Left ventricle myocardium inferior (tissue), 1 donor: ENCODE results near the gene PPP1R13B. TPM values are rescaled to one million over a fixed set of nuclear protein-coding genes. Genes with fewer than 3 reads are reported as not detected.
"Not testable (repeated sequence)": the region's sequence is repeated elsewhere in the genome, so short reads cannot be mapped to it uniquely, and the experiment has no call there.

Source experiments
- DNase-seq: peaks from one replicate; pipeline ENCODE4 v3.0.0-alpha.2; 2020
- H3K27ac ChIP-seq: fragments of 200-600 bp; replicated peaks from 2 replicates; pipeline ENCODE4 v1.8.0; 2021
- H3K27me3 ChIP-seq: fragments of 200-600 bp; 2 replicates; pipeline ENCODE4 v1.8.0; 2021; ENCODE audit warnings: low read depth
- H3K36me3 ChIP-seq: fragments of 200-600 bp; 2 replicates; pipeline ENCODE4 v1.8.0; 2021
- H3K4me1 ChIP-seq: fragments of 200-600 bp; 2 replicates; pipeline ENCODE4 v1.8.0; 2021
- H3K4me3 ChIP-seq: fragments of 200-600 bp; 2 replicates; pipeline ENCODE4 v1.8.0; 2021; ENCODE audit warnings: mild to moderate bottlenecking, moderate library complexity
- H3K9me3 ChIP-seq: fragments of 200-600 bp; replicated peaks from 2 replicates; pipeline ENCODE4 v1.8.0; 2021
- CTCF ChIP-seq: fragments of 200-600 bp; IDR thresholded peaks from 2 replicates; pipeline ENCODE4 v1.8.0; 2021; ENCODE audit warnings: antibody characterized with exemption, mild to moderate bottlenecking, borderline replicate concordance
- intact Hi-C: fragments of 100-400 bp; cut with micrococcal nuclease; formaldehyde crosslinking; loops from one replicate; pipeline ENCODE4 v1.11.0; 2022
- total RNA-seq: library from RNA; stranded (reverse); fragmentation: NEBNext Ultra II Directional; extraction: Animal tissue kit (Norgen Biotek cat#: 25700); gene quantifications from one replicate; pipeline ENCODE4 v1.2.1, GENCODE V29; 2021
- donor health status: DM: no; HTN: yes; CAD: no; lungs with severe emphysema.

Gene PPP1R13B
- total RNA-seq, 1 donor from 2014 or later, result 104 TPM

- TF ChIP-seq CTCF, result no peak
- H3K9me3 ChIP-seq, result no peaks in the 10 kb centered on the region
- peaks cover 32% of the 10 kb centered on the region for H3K4me1 ChIP-seq
- no peaks in the 10 kb centered on the region for H3K36me3 ChIP-seq
- no peak for DNase-seq
- H3K27ac ChIP-seq, result peak overlapping the region; percentile 47
- intact Hi-C loops, result no loop called here
- no peaks in the 10 kb centered on the region for H3K27me3 ChIP-seq
- H3K4me3 ChIP-seq, result no peak overlapping the region
These were observed 44.4 kb upstream of the PPP1R13B start for GRCh38 chr14:103891667-103892215.

- Histone ChIP-seq H3K36me3 (no peaks in the 10 kb centered on the region), H3K4me1 (peaks cover 32% of the 10 kb centered on the region), H3K27ac (peak overlapping the region; percentile 47), H3K27me3 (no peaks in the 10 kb centered on the region), H3K4me3 (no peak overlapping the region), H3K9me3 (no peaks in the 10 kb centered on the region)
- no peak for TF ChIP-seq CTCF
- intact Hi-C loops, result no loop called here
- no peak for DNase-seq
These were observed 43.7 kb upstream of the PPP1R13B start for GRCh38 chr14:103890821-103891666.

- Histone ChIP-seq H3K4me1 (peaks cover 32% of the 10 kb centered on the region), H3K27ac (peak overlapping the region; percentile 27), H3K4me3 (no peak overlapping the region), H3K9me3 (no peaks in the 10 kb centered on the region), H3K27me3 (no peaks in the 10 kb centered on the region), H3K36me3 (no peaks in the 10 kb centered on the region)
- intact Hi-C loops, result no loop called here
- no peak for TF ChIP-seq CTCF
- no peak for DNase-seq
These were observed 42.6 kb upstream of the PPP1R13B start for GRCh38 chr14:103890052-103890371.

- no peak for TF ChIP-seq CTCF
- Histone ChIP-seq H3K27me3 (no peaks in the 10 kb centered on the region), H3K27ac (peak overlapping the region; percentile 27), H3K4me3 (no peak overlapping the region), H3K36me3 (no peaks in the 10 kb centered on the region), H3K9me3 (no peaks in the 10 kb centered on the region), H3K4me1 (peaks cover 27% of the 10 kb centered on the region)
- peak; percentile 33 for DNase-seq
- intact Hi-C loops, result no loop called here
These were observed 42.1 kb upstream of the PPP1R13B start for GRCh38 chr14:103889313-103890051.

GRCh38 chr14:103889002-103889312, 41.6 kb upstream of the PPP1R13B start:
- H3K27me3 ChIP-seq, H3K4me3 ChIP-seq, H3K27ac ChIP-seq, H3K9me3 ChIP-seq, H3K36me3 ChIP-seq, intact Hi-C loops, DNase-seq: not testable (repeated sequence)
- H3K4me1 ChIP-seq, result peaks cover 23% of the 10 kb centered on the region
